HepG2 (cell line): ENCODE data around the gene ADAMTSL4. TPM values are rescaled to one million over a fixed set of nuclear protein-coding genes. Genes with fewer than 3 reads are reported as not detected.
A peak's percentile ranks its signal among the peaks of the same experiment; 100 is the strongest.

Source experiments
- FLYWCH1 ChIP-seq: sonication (generic); formaldehyde crosslinking; IDR thresholded peaks from 2 replicates; pipeline ENCODE4 v1.8.1; 2023; ENCODE audit warnings: mild to moderate bottlenecking, missing genetic modification reagents
- KDM5B ChIP-seq: sonication (generic); formaldehyde crosslinking; IDR thresholded peaks from 2 replicates; pipeline ENCODE4 v1.4.0; 2020; ENCODE audit warnings: missing genetic modification reagents, mild to moderate bottlenecking, borderline replicate concordance
- NCOA5 ChIP-seq: sonication (generic); formaldehyde crosslinking; IDR thresholded peaks from 2 replicates; pipeline ENCODE4 v1.4.0; 2020; ENCODE audit warnings: missing genetic modification reagents
- NONO ChIP-seq, 2 experiments: fragments of 450-650 bp in 1 of 2; sonication (generic) in 1 of 2; formaldehyde crosslinking in 1 of 2; IDR thresholded peaks in 1 of 2; conservative IDR thresholded peaks in 1 of 2; 2 replicates each; pipeline versions ENCODE4 v1.6.1 to v1.8.0; 2017 to 2022; ENCODE audit warnings: mild to moderate bottlenecking in 1 of 2, missing genetic modification reagents in 1 of 2, moderate library complexity in 1 of 2
- PAX8 ChIP-seq: sonication (generic); formaldehyde crosslinking; IDR thresholded peaks from 2 replicates; pipeline ENCODE4 v1.8.0; 2022; ENCODE audit warnings: mild to moderate bottlenecking, missing genetic modification reagents, borderline replicate concordance
- SAP130 ChIP-seq: IDR thresholded peaks from 2 replicates; pipeline ENCODE4 v1.6.1; 2016; ENCODE audit warnings: low read depth
- SMARCE1 ChIP-seq: fragments of 450-650 bp; IDR thresholded peaks from 2 replicates; pipeline ENCODE4 v1.6.1; 2017; ENCODE audit warnings: borderline replicate concordance
- ZNF138 ChIP-seq: sonication (generic); formaldehyde crosslinking; IDR thresholded peaks from 2 replicates; pipeline ENCODE4 v1.5.0; 2020; ENCODE audit warnings: mild to moderate bottlenecking, low read depth, missing genetic modification reagents
- ZNF256 ChIP-seq: sonication (generic); formaldehyde crosslinking; conservative IDR thresholded peaks from 2 replicates; pipeline ENCODE4 v1.4.0; 2020; ENCODE audit warnings: missing genetic modification reagents
- ZNF430 ChIP-seq: sonication (generic); formaldehyde crosslinking; IDR thresholded peaks from 2 replicates; pipeline ENCODE4 v1.9.0; 2021; ENCODE audit warnings: mild to moderate bottlenecking, missing genetic modification reagents
- ZNF446 ChIP-seq: sonication (generic); formaldehyde crosslinking; IDR thresholded peaks from 2 replicates; pipeline ENCODE4 v1.5.0; 2020; ENCODE audit warnings: mild to moderate bottlenecking, missing genetic modification reagents
- ZNF570 ChIP-seq: sonication (generic); formaldehyde crosslinking; IDR thresholded peaks from 2 replicates; pipeline ENCODE4 v1.4.0; 2020; ENCODE audit warnings: mild to moderate bottlenecking, missing genetic modification reagents, borderline replicate concordance
- ZNF589 ChIP-seq: sonication (generic); formaldehyde crosslinking; conservative IDR thresholded peaks from 2 replicates; pipeline ENCODE4 v1.8.0; 2022; ENCODE audit warnings: mild to moderate bottlenecking, moderate library complexity, missing genetic modification reagents
- ZNF878 ChIP-seq: sonication (generic); formaldehyde crosslinking; IDR thresholded peaks from 2 replicates; pipeline ENCODE4 v1.8.1; 2023; ENCODE audit warnings: mild to moderate bottlenecking, missing genetic modification reagents, moderate library complexity
- polyA plus RNA-seq, 8 experiments: library from polyadenylated mRNA; depleted of rRNA in 3 of 8; stranded (reverse) in 7 of 8; unstranded in 1 of 8; fragments of >200 nt; fragmentation: Illumina TruSeq in 4 of 8; extraction: Trizol in 4 of 8; gene quantifications; 2 replicates each; pipeline versions ENCODE4 v1.2.1 to v1.2.3, GENCODE V29; 2011 to 2016; ENCODE audit warnings: low read depth in 4 of 8, missing spikeins in 1 of 8, mixed read lengths in 1 of 8; ENCODE audit not compliant: insufficient read depth in 1 of 8
- total RNA-seq, 5 experiments: library from RNA; depleted of rRNA; stranded (reverse); fragments of >200 nt; fragmentation: Illumina TruSeq; extraction: Trizol; gene quantifications; 2 replicates each; pipeline ENCODE4 v1.2.3, GENCODE V29; 2016; ENCODE audit warnings: low read depth in 1 of 5
- TF ChIP-seq, protein P1 (sequence below): sonication (generic); formaldehyde crosslinking; IDR thresholded peaks from 2 replicates; pipeline ENCODE4 v1.5.1; 2020; ENCODE audit warnings: mild to moderate bottlenecking, missing genetic modification reagents, borderline replicate concordance
- TF ChIP-seq, protein P2 (sequence below): sonication (generic); formaldehyde crosslinking; IDR thresholded peaks from 2 replicates; pipeline ENCODE4 v1.4.0; 2020; ENCODE audit warnings: missing genetic modification reagents
- TF ChIP-seq, protein P3 (sequence below): sonication (generic); formaldehyde crosslinking; IDR thresholded peaks from 2 replicates; pipeline ENCODE4 v1.4.0; 2020; ENCODE audit warnings: missing genetic modification reagents, mild to moderate bottlenecking, borderline replicate concordance
- TF ChIP-seq, protein P4 (sequence below): sonication (generic); formaldehyde crosslinking; IDR thresholded peaks from 2 replicates; pipeline ENCODE4 v1.4.0; 2020; ENCODE audit warnings: missing genetic modification reagents

The ADAMTSL4 gene
- total and polyA plus RNA-seq, 2 of the 13 experiments (the other 11 are each of a cell fraction or from before 2014, with no cell fraction given) = 3.9 to 16.4 TPM

DNA sequence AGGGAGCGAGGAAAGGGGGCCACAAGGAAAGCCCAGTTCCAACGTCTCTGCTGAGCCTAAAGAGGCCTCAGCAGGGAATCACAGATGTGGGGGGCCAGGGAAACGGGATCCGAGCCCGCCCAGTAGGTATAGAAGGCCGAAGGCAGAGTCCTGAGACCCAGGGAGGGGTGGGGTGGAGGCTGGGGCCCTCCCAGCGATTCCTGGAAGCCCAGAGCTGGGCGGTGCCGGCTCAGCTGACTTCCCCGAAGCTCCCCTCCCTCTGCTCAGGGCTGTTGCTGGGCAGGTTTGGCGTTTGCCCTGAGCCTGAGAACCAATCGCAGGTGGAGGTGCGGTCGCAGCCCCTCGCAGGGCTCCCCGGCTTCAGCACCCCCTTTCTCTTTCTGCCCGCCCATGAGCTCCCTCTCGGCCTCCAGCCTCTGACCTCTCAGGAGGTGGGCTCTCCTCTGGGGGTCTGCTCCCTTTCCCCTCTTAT lies 12.8 kb downstream of the ADAMTSL4 start (continued):
- TF ChIP-seq, protein P1, sequence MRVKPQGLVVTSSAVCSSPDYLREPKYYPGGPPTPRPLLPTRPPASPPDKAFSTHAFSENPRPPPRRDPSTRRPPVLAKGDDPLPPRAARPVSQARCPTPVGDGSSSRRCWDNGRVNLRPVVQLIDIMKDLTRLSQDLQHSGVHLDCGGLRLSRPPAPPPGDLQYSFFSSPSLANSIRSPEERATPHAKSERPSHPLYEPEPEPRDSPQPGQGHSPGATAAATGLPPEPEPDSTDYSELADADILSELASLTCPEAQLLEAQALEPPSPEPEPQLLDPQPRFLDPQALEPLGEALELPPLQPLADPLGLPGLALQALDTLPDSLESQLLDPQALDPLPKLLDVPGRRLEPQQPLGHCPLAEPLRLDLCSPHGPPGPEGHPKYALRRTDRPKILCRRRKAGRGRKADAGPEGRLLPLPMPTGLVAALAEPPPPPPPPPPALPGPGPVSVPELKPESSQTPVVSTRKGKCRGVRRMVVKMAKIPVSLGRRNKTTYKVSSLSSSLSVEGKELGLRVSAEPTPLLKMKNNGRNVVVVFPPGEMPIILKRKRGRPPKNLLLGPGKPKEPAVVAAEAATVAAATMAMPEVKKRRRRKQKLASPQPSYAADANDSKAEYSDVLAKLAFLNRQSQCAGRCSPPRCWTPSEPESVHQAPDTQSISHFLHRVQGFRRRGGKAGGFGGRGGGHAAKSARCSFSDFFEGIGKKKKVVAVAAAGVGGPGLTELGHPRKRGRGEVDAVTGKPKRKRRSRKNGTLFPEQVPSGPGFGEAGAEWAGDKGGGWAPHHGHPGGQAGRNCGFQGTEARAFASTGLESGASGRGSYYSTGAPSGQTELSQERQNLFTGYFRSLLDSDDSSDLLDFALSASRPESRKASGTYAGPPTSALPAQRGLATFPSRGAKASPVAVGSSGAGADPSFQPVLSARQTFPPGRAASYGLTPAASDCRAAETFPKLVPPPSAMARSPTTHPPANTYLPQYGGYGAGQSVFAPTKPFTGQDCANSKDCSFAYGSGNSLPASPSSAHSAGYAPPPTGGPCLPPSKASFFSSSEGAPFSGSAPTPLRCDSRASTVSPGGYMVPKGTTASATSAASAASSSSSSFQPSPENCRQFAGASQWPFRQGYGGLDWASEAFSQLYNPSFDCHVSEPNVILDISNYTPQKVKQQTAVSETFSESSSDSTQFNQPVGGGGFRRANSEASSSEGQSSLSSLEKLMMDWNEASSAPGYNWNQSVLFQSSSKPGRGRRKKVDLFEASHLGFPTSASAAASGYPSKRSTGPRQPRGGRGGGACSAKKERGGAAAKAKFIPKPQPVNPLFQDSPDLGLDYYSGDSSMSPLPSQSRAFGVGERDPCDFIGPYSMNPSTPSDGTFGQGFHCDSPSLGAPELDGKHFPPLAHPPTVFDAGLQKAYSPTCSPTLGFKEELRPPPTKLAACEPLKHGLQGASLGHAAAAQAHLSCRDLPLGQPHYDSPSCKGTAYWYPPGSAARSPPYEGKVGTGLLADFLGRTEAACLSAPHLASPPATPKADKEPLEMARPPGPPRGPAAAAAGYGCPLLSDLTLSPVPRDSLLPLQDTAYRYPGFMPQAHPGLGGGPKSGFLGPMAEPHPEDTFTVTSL (CRISPR knock-in tag) = peak; percentile 38; the same call in 1 of the 2 replicates
- TF ChIP-seq SMARCE1 = no peak
- no peak for TF ChIP-seq NONO (IDR thresholded peaks at IDR 0.05)
- TF ChIP-seq NONO (CRISPR knock-in tag; conservative IDR thresholded peaks at IDR 0.05) = 0 out of 2 replicates have a peak, but pooled peaks have one; percentile 9
- TF ChIP-seq ZNF570 (CRISPR knock-in tag) = no peak
- peak; percentile 55; the same call in 1 of the 2 replicates for TF ChIP-seq PAX8
- TF ChIP-seq ZNF589 = no peak
- TF ChIP-seq ZNF446 (CRISPR knock-in tag) = no peak
- TF ChIP-seq, protein P2, sequence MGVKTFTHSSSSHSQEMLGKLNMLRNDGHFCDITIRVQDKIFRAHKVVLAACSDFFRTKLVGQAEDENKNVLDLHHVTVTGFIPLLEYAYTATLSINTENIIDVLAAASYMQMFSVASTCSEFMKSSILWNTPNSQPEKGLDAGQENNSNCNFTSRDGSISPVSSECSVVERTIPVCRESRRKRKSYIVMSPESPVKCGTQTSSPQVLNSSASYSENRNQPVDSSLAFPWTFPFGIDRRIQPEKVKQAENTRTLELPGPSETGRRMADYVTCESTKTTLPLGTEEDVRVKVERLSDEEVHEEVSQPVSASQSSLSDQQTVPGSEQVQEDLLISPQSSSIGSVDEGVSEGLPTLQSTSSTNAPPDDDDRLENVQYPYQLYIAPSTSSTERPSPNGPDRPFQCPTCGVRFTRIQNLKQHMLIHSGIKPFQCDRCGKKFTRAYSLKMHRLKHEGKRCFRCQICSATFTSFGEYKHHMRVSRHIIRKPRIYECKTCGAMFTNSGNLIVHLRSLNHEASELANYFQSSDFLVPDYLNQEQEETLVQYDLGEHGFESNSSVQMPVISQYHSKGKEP (CRISPR knock-in tag) = 0 out of 2 replicates have a peak, but pooled peaks have one; percentile 61
- TF ChIP-seq ZNF138 (CRISPR knock-in tag) = no peak
- TF ChIP-seq ZNF878 (CRISPR knock-in tag) = peak; percentile 52; the same call in 1 of the 2 replicates
- no peak for TF ChIP-seq FLYWCH1 (CRISPR knock-in tag)
- TF ChIP-seq KDM5B = no peak; the same call in 1 of the 2 replicates
- TF ChIP-seq, protein P3, sequence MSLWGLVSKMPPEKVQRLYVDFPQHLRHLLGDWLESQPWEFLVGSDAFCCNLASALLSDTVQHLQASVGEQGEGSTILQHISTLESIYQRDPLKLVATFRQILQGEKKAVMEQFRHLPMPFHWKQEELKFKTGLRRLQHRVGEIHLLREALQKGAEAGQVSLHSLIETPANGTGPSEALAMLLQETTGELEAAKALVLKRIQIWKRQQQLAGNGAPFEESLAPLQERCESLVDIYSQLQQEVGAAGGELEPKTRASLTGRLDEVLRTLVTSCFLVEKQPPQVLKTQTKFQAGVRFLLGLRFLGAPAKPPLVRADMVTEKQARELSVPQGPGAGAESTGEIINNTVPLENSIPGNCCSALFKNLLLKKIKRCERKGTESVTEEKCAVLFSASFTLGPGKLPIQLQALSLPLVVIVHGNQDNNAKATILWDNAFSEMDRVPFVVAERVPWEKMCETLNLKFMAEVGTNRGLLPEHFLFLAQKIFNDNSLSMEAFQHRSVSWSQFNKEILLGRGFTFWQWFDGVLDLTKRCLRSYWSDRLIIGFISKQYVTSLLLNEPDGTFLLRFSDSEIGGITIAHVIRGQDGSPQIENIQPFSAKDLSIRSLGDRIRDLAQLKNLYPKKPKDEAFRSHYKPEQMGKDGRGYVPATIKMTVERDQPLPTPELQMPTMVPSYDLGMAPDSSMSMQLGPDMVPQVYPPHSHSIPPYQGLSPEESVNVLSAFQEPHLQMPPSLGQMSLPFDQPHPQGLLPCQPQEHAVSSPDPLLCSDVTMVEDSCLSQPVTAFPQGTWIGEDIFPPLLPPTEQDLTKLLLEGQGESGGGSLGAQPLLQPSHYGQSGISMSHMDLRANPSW (CRISPR knock-in tag) = no peak; the same call in 1 of the 2 replicates
- peak; percentile 93 for TF ChIP-seq SAP130 (CRISPR knock-in tag)
- no peak for TF ChIP-seq NCOA5 (CRISPR knock-in tag)
- TF ChIP-seq, protein P4, sequence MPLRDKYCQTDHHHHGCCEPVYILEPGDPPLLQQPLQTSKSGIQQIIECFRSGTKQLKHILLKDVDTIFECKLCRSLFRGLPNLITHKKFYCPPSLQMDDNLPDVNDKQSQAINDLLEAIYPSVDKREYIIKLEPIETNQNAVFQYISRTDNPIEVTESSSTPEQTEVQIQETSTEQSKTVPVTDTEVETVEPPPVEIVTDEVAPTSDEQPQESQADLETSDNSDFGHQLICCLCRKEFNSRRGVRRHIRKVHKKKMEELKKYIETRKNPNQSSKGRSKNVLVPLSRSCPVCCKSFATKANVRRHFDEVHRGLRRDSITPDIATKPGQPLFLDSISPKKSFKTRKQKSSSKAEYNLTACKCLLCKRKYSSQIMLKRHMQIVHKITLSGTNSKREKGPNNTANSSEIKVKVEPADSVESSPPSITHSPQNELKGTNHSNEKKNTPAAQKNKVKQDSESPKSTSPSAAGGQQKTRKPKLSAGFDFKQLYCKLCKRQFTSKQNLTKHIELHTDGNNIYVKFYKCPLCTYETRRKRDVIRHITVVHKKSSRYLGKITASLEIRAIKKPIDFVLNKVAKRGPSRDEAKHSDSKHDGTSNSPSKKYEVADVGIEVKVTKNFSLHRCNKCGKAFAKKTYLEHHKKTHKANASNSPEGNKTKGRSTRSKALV (CRISPR knock-in tag) = no peak
- peak; percentile 61; the same call in 1 of the 2 replicates for TF ChIP-seq ZNF430 (CRISPR knock-in tag)
- TF ChIP-seq ZNF256 = no peak
